Spinal cord (tissue), 10 donors: ENCODE measurements around the gene SDHA. TPM values are rescaled to one million over a fixed set of nuclear protein-coding genes. Genes with fewer than 3 reads are reported as not detected.

ENCODE experiments used
- DNase-seq, 6 donors: peaks; one replicate each; pipeline versions ENCODE4 v3.0.0 to v3.0.0-alpha.2; 2013 to 2015; ENCODE audit warnings: low spot score in 6 of 6, low read depth in 4 of 6
- H3K27ac ChIP-seq: one replicate; pipeline ENCODE4 v1.5.1; 2013; ENCODE audit warnings: low read depth, low read length, control low read depth
- H3K27me3 ChIP-seq: one replicate; pipeline ENCODE4 v1.6.1; 2013; ENCODE audit warnings: low read length; ENCODE audit not compliant: control insufficient read depth, insufficient read depth
- H3K36me3 ChIP-seq: one replicate; pipeline ENCODE4 v1.6.1; 2013; ENCODE audit warnings: low read length; ENCODE audit not compliant: control insufficient read depth, insufficient read depth
- H3K4me1 ChIP-seq: one replicate; pipeline ENCODE4 v1.6.1; 2013; ENCODE audit warnings: low read length; ENCODE audit not compliant: control insufficient read depth, insufficient read depth
- H3K4me3 ChIP-seq: one replicate; pipeline ENCODE4 v1.5.1; 2013; ENCODE audit warnings: low read depth, low read length, control low read depth
- H3K9me3 ChIP-seq: one replicate; pipeline ENCODE4 v1.6.1; 2013; ENCODE audit warnings: low read length; ENCODE audit not compliant: control insufficient read depth, insufficient read depth
- WGBS: methylation state at CpG from one replicate; pipeline ENCODE4 v1.1.5; 2013; ENCODE audit warnings: missing lambda C conversion rate; ENCODE audit not compliant: insufficient coverage; 5-methylcytosine and 5-hydroxymethylcytosine counted together
- polyA plus RNA-seq, 2 donors: library from polyadenylated mRNA; unstranded; fragments of 120-200 nt; gene quantifications; one replicate each; pipeline ENCODE4 v1.2.1, GENCODE V29; 2013; ENCODE audit not compliant: insufficient read length in 2 of 2
- total RNA-seq, 2 donors: library from RNA; depleted of rRNA in 1 of 2; stranded (reverse); fragments of 120-200 nt in 1 of 2; fragments of >200 nt in 1 of 2; gene quantifications; one replicate each; pipeline versions ENCODE4 v1.2.3 to v1.2.4, GENCODE V29; 2013 to 2014
- donor health status: healthy.

The SDHA gene
- total and polyA plus RNA-seq, 4 donors, result 113 to 166 (median 135) TPM

- Histone ChIP-seq H3K27ac (no peak overlapping the region), H3K4me3 (no peak overlapping the region), H3K36me3 (peaks cover 34% of the 10 kb centered on the region), H3K4me1 (peaks cover 19% of the 10 kb centered on the region), H3K9me3 (no peaks in the 10 kb centered on the region), H3K27me3 (no peaks in the 10 kb centered on the region)
- no peak for DNase-seq
- WGBS, result 91% methylated on average over 21 of the region's 21 CpGs
Observed at GRCh38 chr5:185095-186070, 32.7 kb upstream of the SDHA start.

- peaks cover 30% of the 10 kb centered on the region for H3K36me3 ChIP-seq
- no peak for DNase-seq
- no peaks in the 10 kb centered on the region for H3K9me3 ChIP-seq
- no peak overlapping the region for H3K4me3 ChIP-seq
- no peak overlapping the region for H3K27ac ChIP-seq
- H3K4me1 ChIP-seq, result peaks cover 29% of the 10 kb centered on the region
- WGBS, result 94% methylated on average over 24 of the region's 28 CpGs
- no peaks in the 10 kb centered on the region for H3K27me3 ChIP-seq
Observed at GRCh38 chr5:186091-187041, 31.8 kb upstream of the SDHA start.

- H3K4me3 ChIP-seq, result no peak overlapping the region
- H3K27ac ChIP-seq, result no peak overlapping the region
- no peaks in the 10 kb centered on the region for H3K27me3 ChIP-seq
- H3K9me3 ChIP-seq, result no peaks in the 10 kb centered on the region
- peaks cover 26% of the 10 kb centered on the region for H3K36me3 ChIP-seq
- DNase-seq, result no peak
- 75% methylated on average over 9 of the region's 13 CpGs for WGBS
- H3K4me1 ChIP-seq, result peaks cover 32% of the 10 kb centered on the region
Observed at GRCh38 chr5:187042-187431, 31.1 kb upstream of the SDHA start.

GRCh38 chr5:187617-188451 is 30.3 kb upstream of the SDHA start:
- peaks cover 32% of the 10 kb centered on the region for H3K4me1 ChIP-seq
- no peaks in the 10 kb centered on the region for H3K27me3 ChIP-seq
- H3K36me3 ChIP-seq, result peaks cover 20% of the 10 kb centered on the region
- H3K9me3 ChIP-seq, result no peaks in the 10 kb centered on the region
- no peak for DNase-seq
- no peak overlapping the region for H3K4me3 ChIP-seq
- WGBS, result 59% methylated on average over 21 of the region's 21 CpGs
- H3K27ac ChIP-seq, result no peak overlapping the region

GRCh38 chr5:188488-189481 is 29.3 kb upstream of the SDHA start:
- DNase-seq, result peak; percentile 36 to 93 (median 60)
- 38% methylated on average over 37 of the region's 37 CpGs for WGBS
- H3K36me3 ChIP-seq, result peaks cover 19% of the 10 kb centered on the region
- no peaks in the 10 kb centered on the region for H3K27me3 ChIP-seq
- H3K27ac ChIP-seq, result no peak overlapping the region
- H3K9me3 ChIP-seq, result no peaks in the 10 kb centered on the region
- H3K4me3 ChIP-seq, result no peak overlapping the region
- peaks cover 32% of the 10 kb centered on the region for H3K4me1 ChIP-seq

- Histone ChIP-seq H3K4me1 (peaks cover 32% of the 10 kb centered on the region), H3K27ac (no peak overlapping the region), H3K27me3 (no peaks in the 10 kb centered on the region), H3K9me3 (no peaks in the 10 kb centered on the region), H3K36me3 (peaks cover 19% of the 10 kb centered on the region), H3K4me3 (no peak overlapping the region)
- DNase-seq, result no peak
- WGBS, result 100% methylated on average over 8 of the region's 10 CpGs
Observed at GRCh38 chr5:189486-189885, 28.6 kb upstream of the SDHA start.

- 73% methylated on average over 11 of the region's 11 CpGs for WGBS
- peaks cover 23% of the 10 kb centered on the region for H3K36me3 ChIP-seq
- no peak for DNase-seq
- H3K27me3 ChIP-seq, result no peaks in the 10 kb centered on the region
- no peaks in the 10 kb centered on the region for H3K9me3 ChIP-seq
- H3K27ac ChIP-seq, result no peak overlapping the region
- no peak overlapping the region for H3K4me3 ChIP-seq
- H3K4me1 ChIP-seq, result peaks cover 32% of the 10 kb centered on the region
Observed at GRCh38 chr5:189976-190365, 28.1 kb upstream of the SDHA start.

- Histone ChIP-seq H3K9me3 (no peaks in the 10 kb centered on the region), H3K4me1 (peaks cover 32% of the 10 kb centered on the region), H3K27ac (no peak overlapping the region), H3K36me3 (peaks cover 22% of the 10 kb centered on the region), H3K4me3 (no peak overlapping the region), H3K27me3 (no peaks in the 10 kb centered on the region)
- no peak for DNase-seq
- 60% methylated on average over 10 of the region's 16 CpGs for WGBS
Observed at GRCh38 chr5:190366-191035, 27.6 kb upstream of the SDHA start.
